ENCODE data around the gene SQSTM1.

DNA sequence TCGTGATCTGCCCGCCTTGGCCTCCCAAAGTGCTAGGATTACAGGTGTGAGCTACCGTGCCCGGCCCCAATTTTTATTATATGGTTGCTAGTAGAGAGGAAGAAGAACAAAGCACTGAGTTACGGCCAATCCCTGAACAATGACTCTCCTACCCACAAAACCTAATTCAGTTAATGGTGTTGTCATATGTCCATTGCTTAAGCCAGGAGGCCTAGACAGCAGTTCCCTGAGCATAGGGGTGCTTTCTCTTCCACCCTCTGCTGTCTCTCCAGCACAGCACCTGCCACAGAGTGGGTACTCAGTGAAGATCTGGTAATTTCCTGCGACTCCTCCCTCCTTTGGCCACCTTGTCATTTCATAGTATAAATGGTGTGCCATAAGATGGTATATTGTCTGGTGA, 48.4 kb upstream of the SQSTM1 start:
- TF ChIP-seq, protein P1, sequence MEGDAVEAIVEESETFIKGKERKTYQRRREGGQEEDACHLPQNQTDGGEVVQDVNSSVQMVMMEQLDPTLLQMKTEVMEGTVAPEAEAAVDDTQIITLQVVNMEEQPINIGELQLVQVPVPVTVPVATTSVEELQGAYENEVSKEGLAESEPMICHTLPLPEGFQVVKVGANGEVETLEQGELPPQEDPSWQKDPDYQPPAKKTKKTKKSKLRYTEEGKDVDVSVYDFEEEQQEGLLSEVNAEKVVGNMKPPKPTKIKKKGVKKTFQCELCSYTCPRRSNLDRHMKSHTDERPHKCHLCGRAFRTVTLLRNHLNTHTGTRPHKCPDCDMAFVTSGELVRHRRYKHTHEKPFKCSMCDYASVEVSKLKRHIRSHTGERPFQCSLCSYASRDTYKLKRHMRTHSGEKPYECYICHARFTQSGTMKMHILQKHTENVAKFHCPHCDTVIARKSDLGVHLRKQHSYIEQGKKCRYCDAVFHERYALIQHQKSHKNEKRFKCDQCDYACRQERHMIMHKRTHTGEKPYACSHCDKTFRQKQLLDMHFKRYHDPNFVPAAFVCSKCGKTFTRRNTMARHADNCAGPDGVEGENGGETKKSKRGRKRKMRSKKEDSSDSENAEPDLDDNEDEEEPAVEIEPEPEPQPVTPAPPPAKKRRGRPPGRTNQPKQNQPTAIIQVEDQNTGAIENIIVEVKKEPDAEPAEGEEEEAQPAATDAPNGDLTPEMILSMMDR (IDR thresholded peaks at IDR 0.05; ENCODE audit: insufficient read depth, low read length, poor library complexity, severe bottlenecking): no peak
- TF ChIP-seq EZH2phosphoT487 (conservative IDR thresholded peaks at IDR 0.05; ENCODE audit: low read length): no peak
